Inferior parietal cortex (tissue), 1 donor: ENCODE data around the gene BAAT.

Experiments
- DNase-seq: peaks from one replicate; pipeline ENCODE4 v3.0.0-alpha.2; 2016; ENCODE audit errors: extremely low spot score

BAAT gene

GRCh38 chr9:101398068-101398929 is 13.5 kb upstream of the BAAT start, which contains the start of the genes MRPL50 and ZNF189:
Gene MRPL50, minus strand, starts transcription at chr9:101398618. Its CDS starts 26 bp downstream, at chr9:101398592.
Gene ZNF189, plus strand, starts transcription at chr9:101398851. Its CDS starts 306 bp downstream, at chr9:101399157.
- DNase-seq: peak; percentile 99

- DNase-seq: no peak
Observed at GRCh38 chr9:101397746-101398067, 12.9 kb upstream of the BAAT start.

- no peak for DNase-seq
Observed at GRCh38 chr9:101394687-101395086, 9.9 kb upstream of the BAAT start.

GRCh38 chr9:101393135-101393534 is 8.3 kb upstream of the BAAT start:
- no peak for DNase-seq

GRCh38 chr9:101388507-101388993 is 3.7 kb upstream of the BAAT start:
- peak; percentile 51 for DNase-seq

GRCh38 chr9:101387871-101388506 is 3.2 kb upstream of the BAAT start:
- DNase-seq: peak; percentile 72

GRCh38 chr9:101383361-101383760 is 1.4 kb downstream of the BAAT start:
- DNase-seq: no peak

- no peak for DNase-seq
Observed at GRCh38 chr9:101381833-101382342, 2.9 kb downstream of the BAAT start.

- no peak for DNase-seq
Observed at GRCh38 chr9:101381118-101381517, 3.7 kb downstream of the BAAT start.

GRCh38 chr9:101380295-101380694 is 4.5 kb downstream of the BAAT start:
- no peak for DNase-seq

- peak; percentile 47 for DNase-seq
Observed at GRCh38 chr9:101376111-101376848, 8.5 kb downstream of the BAAT start.

- DNase-seq: no peak
Observed at GRCh38 chr9:101375546-101375945, 9.3 kb downstream of the BAAT start.

GRCh38 chr9:101372327-101373118 is 12.3 kb downstream of the BAAT start:
- DNase-seq: no peak

- DNase-seq: no peak
Observed at GRCh38 chr9:101371813-101372212, 13.0 kb downstream of the BAAT start.

GRCh38 chr9:101369884-101370531 is 14.8 kb downstream of the BAAT start:
- DNase-seq: no peak

- DNase-seq: no peak
Observed at GRCh38 chr9:101369286-101369685, 15.5 kb downstream of the BAAT start.

GRCh38 chr9:101367323-101367722 is 17.5 kb downstream of the BAAT start:
- no peak for DNase-seq

- no peak for DNase-seq
Observed at GRCh38 chr9:101366038-101366756, 18.6 kb downstream of the BAAT start.

- DNase-seq: no peak
Observed at GRCh38 chr9:101365181-101365580, 19.6 kb downstream of the BAAT start.

GRCh38 chr9:101362450-101362849 is 22.4 kb downstream of the BAAT start:
- DNase-seq: no peak
